CD4-positive, alpha-beta memory T cell (primary cell): Measurements from ENCODE around the gene QKI. TPM values are rescaled to one million over a fixed set of nuclear protein-coding genes. Genes with fewer than 3 reads are reported as not detected.
A peak's percentile ranks its signal among the peaks of the same experiment; 100 is the strongest.

ENCODE experiments used
- CTCF ChIA-PET: fragments of 350-600 bp; sonication (Branson Sonifier 250); formaldehyde crosslinking; loops from one replicate; lab custom pipeline; 2021; ENCODE audit warnings: inconsistent platforms; ENCODE audit not compliant: partially characterized antibody; lab: Charles Lee
- POLR2A ChIA-PET: fragments of 350-600 bp; sonication (Branson Sonifier 250); formaldehyde crosslinking; loops from one replicate; lab custom pipeline; 2021; ENCODE audit not compliant: partially characterized antibody; lab: Charles Lee
- DNase-seq, 5 donors: peaks; one replicate each; pipeline versions ENCODE4 v3.0.0 to v3.0.0-alpha.2; 2020 to 2022; ENCODE audit warnings: mixed read lengths in 1 of 5
- H3K27ac ChIP-seq: one replicate; pipeline ENCODE4 v1.7.0; 2013; ENCODE audit warnings: low read depth, low read length
- H3K27me3 ChIP-seq: 2 replicates; pipeline ENCODE4 v1.7.0; 2013; ENCODE audit warnings: mild to moderate bottlenecking, low read length, moderate library complexity; ENCODE audit not compliant: insufficient read depth
- H3K36me3 ChIP-seq: 2 replicates; pipeline ENCODE4 v1.7.0; 2013; ENCODE audit warnings: mild to moderate bottlenecking, low read length, moderate library complexity; ENCODE audit not compliant: insufficient read depth
- H3K4me1 ChIP-seq: 2 replicates; pipeline ENCODE4 v1.7.0; 2013; ENCODE audit warnings: mild to moderate bottlenecking, low read length, moderate library complexity; ENCODE audit not compliant: insufficient read depth
- H3K4me3 ChIP-seq, 2 donors: one replicate each; pipeline ENCODE4 v1.7.0; 2013; ENCODE audit warnings: low read length in 2 of 2, mild to moderate bottlenecking in 1 of 2
- H3K9me3 ChIP-seq, 2 donors: one replicate each; pipeline ENCODE4 v1.7.0; 2013; ENCODE audit warnings: low read length in 2 of 2, control low read depth in 1 of 2; ENCODE audit not compliant: control insufficient read depth in 1 of 2
- H3K27ac Mint-ChIP-seq, 7 donors: one replicate each; pipeline ENCODE4 v1.8.0; 2020 to 2021; ENCODE audit warnings: mixed read lengths in 7 of 7, mild to moderate bottlenecking in 6 of 7, inconsistent platforms in 3 of 7, moderate library complexity in 3 of 7
- H3K27me3 Mint-ChIP-seq, 2 donors: one replicate each; pipeline ENCODE4 v1.8.0; 2020 to 2021; ENCODE audit warnings: mixed read lengths in 2 of 2
- H3K36me3 Mint-ChIP-seq, 2 donors: one replicate each; pipeline ENCODE4 v1.8.0; 2020 to 2021; ENCODE audit warnings: mixed read lengths in 2 of 2, inconsistent platforms in 1 of 2, mild to moderate bottlenecking in 1 of 2
- H3K4me1 Mint-ChIP-seq, 4 donors: one replicate each; pipeline ENCODE4 v1.8.0; 2020 to 2021; ENCODE audit warnings: mixed read lengths in 4 of 4, mild to moderate bottlenecking in 1 of 4
- H3K4me3 Mint-ChIP-seq, 8 donors: one replicate each; pipeline ENCODE4 v1.8.0; 2020 to 2021; ENCODE audit warnings: mixed read lengths in 8 of 8, mild to moderate bottlenecking in 7 of 8, moderate library complexity in 6 of 8, inconsistent platforms in 3 of 8
- H3K9me3 Mint-ChIP-seq, 8 donors: one replicate each; pipeline ENCODE4 v1.8.0; 2020 to 2021; ENCODE audit warnings: mixed read lengths in 8 of 8, mild to moderate bottlenecking in 5 of 8, inconsistent platforms in 3 of 8, moderate library complexity in 1 of 8
- intact Hi-C: fragments of 100-400 bp; cut with micrococcal nuclease; formaldehyde crosslinking; loops from one replicate; pipeline ENCODE4 v1.15.1; 2023
- polyA plus RNA-seq, 2 donors: library from polyadenylated mRNA; unstranded; fragments of 300-500 nt; fragmentation: Illumina TruSeq; gene quantifications; one replicate each; pipeline ENCODE4 v1.2.3, GENCODE V29; 2021
- total RNA-seq, 2 experiments: library from RNA; stranded (reverse); gene quantifications; one replicate each; pipeline ENCODE4 v1.2.3, GENCODE V29; 2021

Gene QKI
- total and polyA plus RNA-seq, 4 experiments from 2014 or later, result 7.7 to 66.4 (median 46.3) TPM

GRCh38 chr6:163522033-163522432 is 107.5 kb downstream of the QKI start:
- Histone ChIP-seq H3K4me3 (no peak overlapping the region), H3K4me1 (no peaks in the 10 kb centered on the region), H3K36me3 (no peaks in the 10 kb centered on the region), H3K27ac (no peak overlapping the region), H3K27me3 (no peaks in the 10 kb centered on the region), H3K9me3 (no peaks in the 10 kb centered on the region)
- peaks cover 18 to 47% (median 30%) of the 10 kb centered on the region in 4 donors for H3K4me1 Mint-ChIP-seq
- H3K27ac Mint-ChIP-seq, result no peak overlapping the region
- no peaks in the 10 kb centered on the region for H3K9me3 Mint-ChIP-seq
- no peak for DNase-seq
- ChIA-PET POLR2A (no interaction called here), CTCF (no interaction called here)
- H3K27me3 Mint-ChIP-seq, result no peaks in the 10 kb centered on the region
- H3K36me3 Mint-ChIP-seq, result peaks cover 0 to 5% of the 10 kb centered on the region in 2 donors
- no peak overlapping the region for H3K4me3 Mint-ChIP-seq
- intact Hi-C loops, result no loop called here

- H3K27me3 ChIP-seq, result no peaks in the 10 kb centered on the region
- ChIA-PET CTCF (interaction anchor here (1.0 kb wide), 1 partner anchor 29 kb away, joined by 3 read pairs; no protein-coding TSS in a partner anchor), POLR2A (no interaction called here)
- no peaks in the 10 kb centered on the region for H3K36me3 ChIP-seq
- H3K27ac ChIP-seq, result no peak overlapping the region
- Mint-ChIP-seq H3K36me3 (peaks cover 0 to 5% of the 10 kb centered on the region in 2 donors), H3K9me3 (no peaks in the 10 kb centered on the region), H3K27ac (peak overlapping the region in 2 of 7 donors; percentile 25 to 26), H3K4me1 (peaks cover 31 to 49% (median 44%) of the 10 kb centered on the region in 4 donors), H3K27me3 (no peaks in the 10 kb centered on the region), H3K4me3 (no peak overlapping the region)
- no peaks in the 10 kb centered on the region for H3K4me1 ChIP-seq
- H3K9me3 ChIP-seq, result no peaks in the 10 kb centered on the region
- no peak for DNase-seq
- no peak overlapping the region for H3K4me3 ChIP-seq
- intact Hi-C loops, result no loop called here
These were observed 111.4 kb downstream of the QKI start for GRCh38 chr6:163525926-163526325.

- Histone ChIP-seq H3K27me3 (no peaks in the 10 kb centered on the region), H3K27ac (no peak overlapping the region), H3K4me1 (no peaks in the 10 kb centered on the region), H3K36me3 (no peaks in the 10 kb centered on the region), H3K4me3 (no peak overlapping the region), H3K9me3 (no peaks in the 10 kb centered on the region)
- H3K9me3 Mint-ChIP-seq, result no peaks in the 10 kb centered on the region
- ChIA-PET CTCF (interaction anchor here (1.0 kb wide), 1 partner anchor 28 kb away, joined by 3 read pairs; no protein-coding TSS in a partner anchor), POLR2A (no interaction called here)
- no peaks in the 10 kb centered on the region for H3K27me3 Mint-ChIP-seq
- intact Hi-C loops, result no loop called here
- H3K36me3 Mint-ChIP-seq, result peaks cover 0 to 5% of the 10 kb centered on the region in 2 donors
- H3K4me1 Mint-ChIP-seq, result peaks cover 33 to 53% (median 45%) of the 10 kb centered on the region in 4 donors
- no peak overlapping the region for H3K4me3 Mint-ChIP-seq
- no peak overlapping the region for H3K27ac Mint-ChIP-seq
- DNase-seq, result no peak
These were observed 111.8 kb downstream of the QKI start for GRCh38 chr6:163526346-163526745.

GRCh38 chr6:163527291-163527690 is 112.8 kb downstream of the QKI start:
- Mint-ChIP-seq H3K27ac (no peak overlapping the region), H3K36me3 (peaks cover 0 to 5% of the 10 kb centered on the region in 2 donors), H3K4me3 (no peak overlapping the region), H3K27me3 (no peaks in the 10 kb centered on the region), H3K9me3 (no peaks in the 10 kb centered on the region), H3K4me1 (peaks cover 33 to 54% (median 46%) of the 10 kb centered on the region in 4 donors)
- H3K27me3 ChIP-seq, result no peaks in the 10 kb centered on the region
- H3K27ac ChIP-seq, result no peak overlapping the region
- H3K4me1 ChIP-seq, result no peaks in the 10 kb centered on the region
- no peak for DNase-seq
- CTCF ChIA-PET, result no interaction called here
- intact Hi-C loops, result no loop called here
- no peaks in the 10 kb centered on the region for H3K36me3 ChIP-seq
- H3K4me3 ChIP-seq, result no peak overlapping the region
- POLR2A ChIA-PET, result no interaction called here
- H3K9me3 ChIP-seq, result no peaks in the 10 kb centered on the region

- ChIA-PET CTCF (no interaction called here), POLR2A (no interaction called here)
- Histone ChIP-seq H3K4me3 (no peak overlapping the region), H3K27me3 (no peaks in the 10 kb centered on the region), H3K27ac (no peak overlapping the region), H3K4me1 (no peaks in the 10 kb centered on the region), H3K36me3 (no peaks in the 10 kb centered on the region), H3K9me3 (no peaks in the 10 kb centered on the region)
- Mint-ChIP-seq H3K9me3 (no peaks in the 10 kb centered on the region), H3K4me1 (peaks cover 29 to 51% (median 43%) of the 10 kb centered on the region in 4 donors), H3K4me3 (no peak overlapping the region), H3K27me3 (no peaks in the 10 kb centered on the region), H3K36me3 (peaks cover 3 to 8% of the 10 kb centered on the region in 2 donors), H3K27ac (no peak overlapping the region)
- no peak for DNase-seq
- intact Hi-C loops, result no loop called here
These were observed 115.1 kb downstream of the QKI start for GRCh38 chr6:163529605-163530004.

- Mint-ChIP-seq H3K4me1 (peaks cover 29 to 53% (median 40%) of the 10 kb centered on the region in 4 donors), H3K36me3 (peaks cover 6 to 8% of the 10 kb centered on the region in 2 donors), H3K9me3 (no peaks in the 10 kb centered on the region), H3K27me3 (no peaks in the 10 kb centered on the region), H3K27ac (peak overlapping the region in 1 of 7 donors; percentile 11), H3K4me3 (no peak overlapping the region)
- Histone ChIP-seq H3K36me3 (no peaks in the 10 kb centered on the region), H3K27me3 (no peaks in the 10 kb centered on the region), H3K4me1 (no peaks in the 10 kb centered on the region), H3K9me3 (no peaks in the 10 kb centered on the region), H3K27ac (no peak overlapping the region), H3K4me3 (no peak overlapping the region)
- intact Hi-C loops, result no loop called here
- DNase-seq, result peak in 1 of 5 donors; percentile 12
- ChIA-PET CTCF (no interaction called here), POLR2A (no interaction called here)
These were observed 115.9 kb downstream of the QKI start for GRCh38 chr6:163530406-163530805.

GRCh38 chr6:163531122-163531521 is 116.6 kb downstream of the QKI start:
- H3K4me3 Mint-ChIP-seq, result no peak overlapping the region
- Histone ChIP-seq H3K4me1 (no peaks in the 10 kb centered on the region), H3K27me3 (no peaks in the 10 kb centered on the region), H3K9me3 (no peaks in the 10 kb centered on the region), H3K36me3 (no peaks in the 10 kb centered on the region), H3K4me3 (no peak overlapping the region), H3K27ac (no peak overlapping the region)
- DNase-seq, result no peak
- H3K27me3 Mint-ChIP-seq, result no peaks in the 10 kb centered on the region
- H3K27ac Mint-ChIP-seq, result peak overlapping the region in 2 of 7 donors; percentile 11 to 31
- H3K36me3 Mint-ChIP-seq, result peaks cover 6% of the 10 kb centered on the region in 2 donors
- H3K4me1 Mint-ChIP-seq, result peaks cover 27 to 48% (median 34%) of the 10 kb centered on the region in 4 donors
- intact Hi-C loops, result no loop called here
- ChIA-PET CTCF (interaction anchor here (1.2 kb wide), 1 partner anchor 21 kb away, joined by 3 read pairs; no protein-coding TSS in a partner anchor), POLR2A (no interaction called here)
- H3K9me3 Mint-ChIP-seq, result no peaks in the 10 kb centered on the region
